Parathyroid adenoma (tissue), 2 donors: Measurements from ENCODE around the gene ANGPTL2.

ENCODE experiments used
- H2AFZ ChIP-seq: fragments of 300-600 bp; sonication (generic); one replicate; pipeline ENCODE4 v1.7.0; 2017; ENCODE audit warnings: antibody characterized with exemption, mild to moderate bottlenecking
- H3K27ac ChIP-seq: fragments of 300-600 bp; sonication (generic); one replicate; pipeline ENCODE4 v1.7.0; 2017
- H3K27me3 ChIP-seq: fragments of 300-600 bp; sonication (generic); one replicate; pipeline ENCODE4 v1.7.0; 2017; ENCODE audit warnings: low read length; ENCODE audit not compliant: control insufficient read depth, insufficient read depth
- H3K36me3 ChIP-seq: fragments of 300-600 bp; sonication (generic); one replicate; pipeline ENCODE4 v1.7.0; 2017; ENCODE audit warnings: low read length; ENCODE audit not compliant: control insufficient read depth, insufficient read depth
- H3K4me1 ChIP-seq: fragments of 300-600 bp; sonication (generic); one replicate; pipeline ENCODE4 v1.7.0; 2017; ENCODE audit warnings: control low read depth
- H3K4me2 ChIP-seq: fragments of 300-600 bp; sonication (generic); one replicate; pipeline ENCODE4 v1.7.0; 2017; ENCODE audit warnings: low read length
- H3K4me3 ChIP-seq: fragments of 300-600 bp; sonication (generic); one replicate; pipeline ENCODE4 v1.7.0; 2017; ENCODE audit warnings: low read depth, low read length
- H3K79me2 ChIP-seq: fragments of 300-600 bp; sonication (generic); one replicate; pipeline ENCODE4 v1.7.0; 2017; ENCODE audit warnings: control low read depth
- H3K9ac ChIP-seq: fragments of 300-600 bp; sonication (generic); one replicate; pipeline ENCODE4 v1.7.0; 2017; ENCODE audit warnings: mild to moderate bottlenecking
- H3K9me3 ChIP-seq: fragments of 300-600 bp; sonication (generic); one replicate; pipeline ENCODE4 v1.7.0; 2017; ENCODE audit warnings: low read length; ENCODE audit not compliant: control insufficient read depth
- TF ChIP-seq, protein P1 (sequence below): fragments of 300-600 bp; sonication (generic); IDR thresholded peaks from one replicate; pipeline ENCODE4 v1.7.0; 2017; ENCODE audit warnings: antibody characterized with exemption, mild to moderate bottlenecking
- donor health status: primary hyperparathyroidism.

ANGPTL2 gene

DNA sequence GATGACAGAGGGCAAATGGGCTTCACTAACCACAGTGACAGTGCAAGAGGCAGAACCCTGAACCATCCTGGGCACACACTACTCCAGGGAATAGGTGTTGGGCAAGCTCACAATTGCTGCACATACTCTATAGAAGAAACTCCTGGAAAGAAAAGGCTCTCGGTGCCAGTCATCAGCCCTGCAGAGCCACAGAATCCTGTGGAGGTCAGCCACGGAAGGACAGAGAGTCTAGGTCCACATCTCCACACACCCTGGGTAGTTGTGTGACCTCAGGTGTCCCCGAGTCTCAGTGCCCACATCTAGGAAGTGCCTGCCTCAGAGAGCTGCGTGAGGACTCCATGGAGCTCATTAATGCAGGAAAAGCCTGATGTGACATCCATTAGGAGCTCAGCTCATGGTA lies 16.0 kb upstream of the ANGPTL2 start:
- Histone ChIP-seq H3K36me3 (no peaks in the 10 kb centered on the region), H3K4me3 (no peak overlapping the region), H3K4me1 (no peaks in the 10 kb centered on the region), H3K9ac (no peak overlapping the region), H3K79me2 (no peaks in the 10 kb centered on the region), H2AFZ (no peak overlapping the region), H3K27ac (no peak overlapping the region), H3K9me3 (no peaks in the 10 kb centered on the region), H3K4me2 (no peak overlapping the region), H3K27me3 (no peaks in the 10 kb centered on the region)
- TF ChIP-seq, protein P1, sequence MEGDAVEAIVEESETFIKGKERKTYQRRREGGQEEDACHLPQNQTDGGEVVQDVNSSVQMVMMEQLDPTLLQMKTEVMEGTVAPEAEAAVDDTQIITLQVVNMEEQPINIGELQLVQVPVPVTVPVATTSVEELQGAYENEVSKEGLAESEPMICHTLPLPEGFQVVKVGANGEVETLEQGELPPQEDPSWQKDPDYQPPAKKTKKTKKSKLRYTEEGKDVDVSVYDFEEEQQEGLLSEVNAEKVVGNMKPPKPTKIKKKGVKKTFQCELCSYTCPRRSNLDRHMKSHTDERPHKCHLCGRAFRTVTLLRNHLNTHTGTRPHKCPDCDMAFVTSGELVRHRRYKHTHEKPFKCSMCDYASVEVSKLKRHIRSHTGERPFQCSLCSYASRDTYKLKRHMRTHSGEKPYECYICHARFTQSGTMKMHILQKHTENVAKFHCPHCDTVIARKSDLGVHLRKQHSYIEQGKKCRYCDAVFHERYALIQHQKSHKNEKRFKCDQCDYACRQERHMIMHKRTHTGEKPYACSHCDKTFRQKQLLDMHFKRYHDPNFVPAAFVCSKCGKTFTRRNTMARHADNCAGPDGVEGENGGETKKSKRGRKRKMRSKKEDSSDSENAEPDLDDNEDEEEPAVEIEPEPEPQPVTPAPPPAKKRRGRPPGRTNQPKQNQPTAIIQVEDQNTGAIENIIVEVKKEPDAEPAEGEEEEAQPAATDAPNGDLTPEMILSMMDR: no peak

DNA sequence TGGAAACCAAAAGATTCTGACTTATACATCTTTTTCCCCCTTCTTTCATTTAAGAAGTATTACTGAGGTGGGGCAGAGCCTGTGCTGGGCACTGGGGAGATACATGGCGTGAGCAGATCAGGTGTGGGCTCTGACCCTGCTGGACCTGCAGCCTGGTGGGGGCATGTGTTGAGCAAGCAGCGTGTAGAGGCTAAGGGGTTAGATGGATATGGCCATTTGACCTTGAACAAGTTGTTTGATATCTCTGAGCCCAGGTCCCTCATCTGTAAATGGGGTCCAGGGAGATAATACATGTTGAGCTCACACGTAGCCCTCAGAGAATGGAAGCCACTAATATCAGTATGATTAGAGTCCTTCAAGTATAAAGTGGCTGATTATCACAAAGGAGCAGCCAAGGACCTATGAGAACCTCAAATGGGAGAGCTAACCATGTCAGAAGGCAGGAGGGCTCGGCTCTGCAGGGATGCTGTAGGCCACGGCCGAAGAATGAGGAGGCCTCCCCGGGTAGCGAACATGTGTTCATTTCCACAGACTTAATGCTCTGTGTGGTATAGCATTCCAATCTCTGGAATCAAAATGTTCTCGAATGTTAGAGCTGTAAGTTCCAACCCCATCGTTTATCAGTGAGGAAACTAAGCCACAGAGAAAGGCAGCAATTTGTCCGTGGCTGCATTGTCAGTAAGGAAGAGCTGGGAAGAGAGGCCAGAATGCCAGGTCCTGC lies 15.4 kb upstream of the ANGPTL2 start:
- no peaks in the 10 kb centered on the region for H3K9me3 ChIP-seq
- H3K27me3 ChIP-seq: no peaks in the 10 kb centered on the region
- no peaks in the 10 kb centered on the region for H3K36me3 ChIP-seq
- H3K4me2 ChIP-seq: no peak overlapping the region
- H3K4me1 ChIP-seq: no peaks in the 10 kb centered on the region
- no peak overlapping the region for H3K9ac ChIP-seq
- H3K79me2 ChIP-seq: no peaks in the 10 kb centered on the region
- TF ChIP-seq, protein P1: no peak
- H3K27ac ChIP-seq: no peak overlapping the region
- H2AFZ ChIP-seq: no peak overlapping the region
- H3K4me3 ChIP-seq: no peak overlapping the region

DNA sequence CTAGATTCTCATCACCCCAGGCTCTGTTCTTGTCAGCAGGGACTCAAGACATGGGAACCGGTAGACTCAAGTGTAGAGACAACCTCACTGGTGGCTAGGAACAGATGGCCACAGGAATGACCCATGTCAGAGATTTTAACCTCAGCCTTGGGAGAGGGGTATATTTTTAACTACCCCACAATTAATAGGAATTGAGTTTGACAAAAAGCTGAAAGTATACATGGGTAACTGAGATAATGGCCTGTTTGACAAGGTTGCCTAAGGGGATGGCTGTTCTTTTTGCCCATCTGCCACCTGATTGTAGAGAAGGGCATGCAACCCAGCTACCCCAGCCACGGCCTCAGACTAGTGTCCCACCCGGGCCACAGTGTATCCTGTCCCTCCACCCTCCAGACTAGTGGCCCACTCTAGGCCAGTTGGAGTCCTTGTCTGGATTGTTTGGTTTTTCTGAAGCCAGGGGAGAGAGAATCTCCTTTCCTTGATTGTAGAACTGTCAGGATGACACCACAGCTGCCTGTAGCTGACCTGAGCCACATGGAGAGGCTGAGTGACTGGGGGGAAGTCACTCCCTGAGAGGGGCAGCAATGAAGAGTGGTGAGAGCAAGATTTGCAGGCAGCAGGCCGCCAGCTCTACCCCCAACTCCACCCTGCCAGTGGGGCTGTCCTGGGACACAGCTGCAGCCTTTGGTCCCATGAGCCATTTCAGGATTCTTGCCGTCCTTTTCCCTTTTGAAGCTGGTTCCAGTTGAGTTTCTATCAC lies 14.6 kb upstream of the ANGPTL2 start:
- Histone ChIP-seq H3K36me3 (no peaks in the 10 kb centered on the region), H3K9me3 (no peaks in the 10 kb centered on the region), H3K9ac (no peak overlapping the region), H3K79me2 (no peaks in the 10 kb centered on the region), H2AFZ (no peak overlapping the region), H3K4me2 (no peak overlapping the region), H3K27ac (no peak overlapping the region), H3K27me3 (no peaks in the 10 kb centered on the region), H3K4me1 (no peaks in the 10 kb centered on the region), H3K4me3 (no peak overlapping the region)
- TF ChIP-seq, protein P1: no peak

DNA sequence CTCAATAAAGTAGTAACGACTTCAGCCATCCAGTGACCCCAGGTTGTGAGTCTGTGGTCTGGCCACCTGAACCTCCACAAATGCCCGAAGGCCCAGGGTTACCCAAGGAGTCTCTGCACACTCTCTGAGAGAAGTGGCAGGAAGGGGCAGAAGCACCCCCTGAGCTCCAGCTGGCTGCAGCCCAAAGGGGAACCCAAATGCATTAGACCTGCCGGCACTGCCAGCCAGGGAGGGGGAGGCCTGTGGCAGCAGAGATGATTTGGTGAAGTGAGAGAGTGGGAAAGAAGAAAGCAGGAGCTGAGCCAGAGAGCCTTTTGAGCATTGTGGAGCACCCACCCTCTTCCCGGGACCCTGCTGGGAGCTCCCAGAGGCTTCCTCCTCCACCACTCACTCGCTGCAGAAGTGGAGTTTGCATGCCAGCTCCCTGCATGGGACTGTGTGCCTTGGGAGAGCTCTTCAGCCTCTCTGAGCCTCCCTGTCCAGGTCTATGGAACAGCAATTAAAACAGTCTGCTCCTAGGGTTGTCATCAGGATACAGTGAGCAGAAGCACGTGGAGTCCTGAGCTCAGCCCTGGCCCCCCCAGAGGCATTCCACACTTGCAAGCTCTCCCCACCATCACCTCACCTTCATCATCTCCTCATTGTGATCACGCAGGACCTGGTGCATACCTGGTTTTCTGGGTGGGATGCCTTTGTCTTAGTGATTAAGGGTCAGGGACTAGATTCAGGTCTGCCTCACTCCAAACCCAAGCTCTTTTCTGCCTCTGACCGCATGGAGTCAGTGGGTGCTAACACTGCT lies 13.8 kb upstream of the ANGPTL2 start:
- no peak overlapping the region for H3K27ac ChIP-seq
- no peak overlapping the region for H3K4me3 ChIP-seq
- H3K9me3 ChIP-seq: no peaks in the 10 kb centered on the region
- TF ChIP-seq, protein P1: no peak
- no peaks in the 10 kb centered on the region for H3K4me1 ChIP-seq
- no peaks in the 10 kb centered on the region for H3K36me3 ChIP-seq
- H3K27me3 ChIP-seq: no peaks in the 10 kb centered on the region
- H3K79me2 ChIP-seq: no peaks in the 10 kb centered on the region
- H3K9ac ChIP-seq: no peak overlapping the region
- no peak overlapping the region for H3K4me2 ChIP-seq
- H2AFZ ChIP-seq: no peak overlapping the region
